Osteoblast (primary cell): Measurements from ENCODE around the gene CD300LG. TPM values are rescaled to one million over a fixed set of nuclear protein-coding genes. Genes with fewer than 3 reads are reported as not detected.

Experiments
- DNase-seq: peaks from one replicate; pipeline ENCODE4 v3.0.0; 2011; ENCODE audit warnings: low spot score, mixed read lengths; ENCODE audit not compliant: insufficient read length; ENCODE audit errors: missing footprints
- H2AFZ ChIP-seq: 2 replicates; pipeline ENCODE4 v1.6.0; 2011; ENCODE audit warnings: mild to moderate bottlenecking, low read length
- H3K27ac ChIP-seq: 2 replicates; pipeline ENCODE4 v1.5.1; 2011; ENCODE audit warnings: mild to moderate bottlenecking, low read depth, low read length, moderate library complexity
- H3K27me3 ChIP-seq: 2 replicates; pipeline ENCODE4 v1.6.0; 2012; ENCODE audit warnings: mild to moderate bottlenecking, control low read depth, inconsistent platforms, low read length, moderate library complexity; ENCODE audit not compliant: insufficient read depth
- H3K36me3 ChIP-seq: 2 replicates; pipeline ENCODE4 v1.5.1; 2011; ENCODE audit warnings: mild to moderate bottlenecking, low read length, control low read depth, moderate library complexity; ENCODE audit not compliant: insufficient read depth
- H3K4me1 ChIP-seq: 2 replicates; pipeline ENCODE4 v1.5.1; 2011; ENCODE audit warnings: mild to moderate bottlenecking, low read length, control low read depth, moderate library complexity; ENCODE audit not compliant: insufficient read depth
- H3K4me2 ChIP-seq: 2 replicates; pipeline ENCODE4 v1.6.0; 2011; ENCODE audit warnings: mild to moderate bottlenecking, low read length; ENCODE audit not compliant: insufficient read depth
- H3K4me3 ChIP-seq: fragments of 200-600 bp; sonication (generic); 3 replicates; pipeline ENCODE4 v1.5.1; 2012; ENCODE audit warnings: mild to moderate bottlenecking, low read length, inconsistent platforms; ENCODE audit not compliant: insufficient read depth
- H3K79me2 ChIP-seq: 2 replicates; pipeline ENCODE4 v1.6.0; 2012; ENCODE audit warnings: mild to moderate bottlenecking, low read length, control low read depth, inconsistent platforms; ENCODE audit not compliant: insufficient read depth
- H3K9me3 ChIP-seq: 2 replicates; pipeline ENCODE4 v1.5.1; 2011; ENCODE audit warnings: low read depth, low read length, control low read depth
- H4K20me1 ChIP-seq: 2 replicates; pipeline ENCODE4 v1.6.0; 2012; ENCODE audit warnings: mild to moderate bottlenecking, low read length, control low read depth; ENCODE audit not compliant: insufficient read depth
- CTCF ChIP-seq: IDR thresholded peaks from 2 replicates; pipeline ENCODE4 v1.5.1; 2011; ENCODE audit warnings: mild to moderate bottlenecking, low read depth, low read length, moderate library complexity; ENCODE audit errors: extremely low read depth
- total RNA-seq: library from RNA; depleted of rRNA; stranded (reverse); fragments of >200 nt; gene quantifications from 2 replicates; pipeline ENCODE4 v1.2.3, GENCODE V29; 2012

CD300LG gene
- total RNA-seq, 1 donor = not detected

- no peak overlapping the region for H3K4me2 ChIP-seq
- H3K9me3 ChIP-seq = no peaks in the 10 kb centered on the region
- no peaks in the 10 kb centered on the region for H3K36me3 ChIP-seq
- H3K4me1 ChIP-seq = no peaks in the 10 kb centered on the region
- DNase-seq = no peak
- TF ChIP-seq CTCF = no peak
- H4K20me1 ChIP-seq = no peaks in the 10 kb centered on the region
- peaks cover 66% of the 10 kb centered on the region for H3K27me3 ChIP-seq
- H2AFZ ChIP-seq = no peak overlapping the region
- H3K27ac ChIP-seq = no peak overlapping the region
- H3K4me3 ChIP-seq = no peak overlapping the region
- H3K79me2 ChIP-seq = no peaks in the 10 kb centered on the region
Measured at GRCh38 chr17:43860927-43861622, 14.1 kb downstream of the CD300LG start.

GRCh38 chr17:43861960-43862359, 15.0 kb downstream of the CD300LG start:
- H3K79me2 ChIP-seq = no peaks in the 10 kb centered on the region
- no peak overlapping the region for H2AFZ ChIP-seq
- no peaks in the 10 kb centered on the region for H3K9me3 ChIP-seq
- H4K20me1 ChIP-seq = no peaks in the 10 kb centered on the region
- no peaks in the 10 kb centered on the region for H3K4me1 ChIP-seq
- peaks cover 58% of the 10 kb centered on the region for H3K27me3 ChIP-seq
- no peak for TF ChIP-seq CTCF
- no peak for DNase-seq
- H3K27ac ChIP-seq = no peak overlapping the region
- no peak overlapping the region for H3K4me2 ChIP-seq
- H3K4me3 ChIP-seq = no peak overlapping the region
- H3K36me3 ChIP-seq = no peaks in the 10 kb centered on the region

- no peaks in the 10 kb centered on the region for H4K20me1 ChIP-seq
- no peak for TF ChIP-seq CTCF
- no peaks in the 10 kb centered on the region for H3K9me3 ChIP-seq
- H3K4me3 ChIP-seq = no peak overlapping the region
- H3K36me3 ChIP-seq = no peaks in the 10 kb centered on the region
- no peak overlapping the region for H3K4me2 ChIP-seq
- DNase-seq = no peak
- no peaks in the 10 kb centered on the region for H3K79me2 ChIP-seq
- peaks cover 43% of the 10 kb centered on the region for H3K27me3 ChIP-seq
- no peak overlapping the region for H3K27ac ChIP-seq
- no peak overlapping the region for H2AFZ ChIP-seq
- H3K4me1 ChIP-seq = no peaks in the 10 kb centered on the region
Measured at GRCh38 chr17:43864161-43864984, 17.4 kb downstream of the CD300LG start.
